ENCODE results near the gene HABP4. TPM values are rescaled to one million over a fixed set of nuclear protein-coding genes. Genes with fewer than 3 reads are reported as not detected.

HABP4 gene
- total and polyA plus RNA-seq, 2 donors from 2014 or later: 20.9 to 37.5 TPM

DNA sequence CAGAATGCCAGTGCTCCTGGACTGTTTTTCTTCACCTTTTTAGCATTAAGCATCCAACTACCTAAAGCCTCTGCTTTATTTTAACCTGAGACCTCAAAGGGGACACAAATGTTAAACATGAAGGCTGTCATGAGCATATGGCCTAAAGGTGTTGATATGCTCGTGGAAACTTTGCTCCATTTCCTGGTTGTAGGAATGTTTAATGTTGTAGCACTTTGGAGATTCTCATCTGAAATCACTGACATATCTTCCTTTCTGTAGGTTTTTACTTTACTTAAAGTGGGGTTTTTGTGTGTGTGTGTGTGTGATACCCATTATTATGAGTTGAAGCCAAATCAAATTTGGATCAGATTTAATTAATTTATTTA lies 37.0 kb downstream of the HABP4 start:
- no peak overlapping the region for H3K9ac ChIP-seq (ENCODE audit: low read length in 3 of 3)
- DNase-seq: no peak
- no peaks in the 10 kb centered on the region for H3K27me3 ChIP-seq (ENCODE audit: control insufficient read depth, insufficient read depth, low read length)
- H3K36me3 ChIP-seq (ENCODE audit: control insufficient read depth in 2 of 3, insufficient read depth in 3 of 3, low read length in 3 of 3): peaks cover 4 to 47% (median 24%) of the 10 kb centered on the region in 3 donors
- peak overlapping the region in 1 of 2 donors; percentile 70 for H3K27ac ChIP-seq (ENCODE audit: low read depth in 2 of 2, low read length in 2 of 2)
- no peaks in the 10 kb centered on the region for H3K9me3 ChIP-seq (ENCODE audit: control insufficient read depth in 2 of 3, insufficient read depth in 1 of 3, low read length in 3 of 3)
- TF ChIP-seq, protein P1, sequence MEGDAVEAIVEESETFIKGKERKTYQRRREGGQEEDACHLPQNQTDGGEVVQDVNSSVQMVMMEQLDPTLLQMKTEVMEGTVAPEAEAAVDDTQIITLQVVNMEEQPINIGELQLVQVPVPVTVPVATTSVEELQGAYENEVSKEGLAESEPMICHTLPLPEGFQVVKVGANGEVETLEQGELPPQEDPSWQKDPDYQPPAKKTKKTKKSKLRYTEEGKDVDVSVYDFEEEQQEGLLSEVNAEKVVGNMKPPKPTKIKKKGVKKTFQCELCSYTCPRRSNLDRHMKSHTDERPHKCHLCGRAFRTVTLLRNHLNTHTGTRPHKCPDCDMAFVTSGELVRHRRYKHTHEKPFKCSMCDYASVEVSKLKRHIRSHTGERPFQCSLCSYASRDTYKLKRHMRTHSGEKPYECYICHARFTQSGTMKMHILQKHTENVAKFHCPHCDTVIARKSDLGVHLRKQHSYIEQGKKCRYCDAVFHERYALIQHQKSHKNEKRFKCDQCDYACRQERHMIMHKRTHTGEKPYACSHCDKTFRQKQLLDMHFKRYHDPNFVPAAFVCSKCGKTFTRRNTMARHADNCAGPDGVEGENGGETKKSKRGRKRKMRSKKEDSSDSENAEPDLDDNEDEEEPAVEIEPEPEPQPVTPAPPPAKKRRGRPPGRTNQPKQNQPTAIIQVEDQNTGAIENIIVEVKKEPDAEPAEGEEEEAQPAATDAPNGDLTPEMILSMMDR (IDR thresholded peaks at IDR 0.05; ENCODE audit: borderline replicate concordance, extremely low read depth, insufficient read depth): no peak
- H3K4me3 ChIP-seq (ENCODE audit: low read length in 3 of 3): no peak overlapping the region
- intact Hi-C loops (cut with DNase I): no loop called here
- no peak for FAIRE-seq
- peaks cover 0 to 20% (median 10%) of the 10 kb centered on the region in 3 donors for H3K4me1 ChIP-seq (ENCODE audit: control insufficient read depth in 2 of 3, insufficient read depth in 2 of 3, low read depth in 1 of 3, low read length in 3 of 3)

GRCh38 chr9:96487949-96488348 lies 38.0 kb downstream of the HABP4 start:
- no peak for DNase-seq
- Histone ChIP-seq H3K27ac (ENCODE audit: low read depth in 2 of 2, low read length in 2 of 2) (peak overlapping the region; percentile 33 to 49), H3K36me3 (ENCODE audit: control insufficient read depth in 2 of 3, insufficient read depth in 3 of 3, low read length in 3 of 3) (peaks cover 4 to 50% (median 27%) of the 10 kb centered on the region in 3 donors)

GRCh38 chr9:96489482-96489979 lies 39.6 kb downstream of the HABP4 start:
- Histone ChIP-seq H3K36me3 (ENCODE audit: control insufficient read depth in 2 of 3, insufficient read depth in 3 of 3, low read length in 3 of 3) (peaks cover under 1 to 51% (median 27%) of the 10 kb centered on the region in 3 donors), H3K9ac (ENCODE audit: low read length in 3 of 3) (no peak overlapping the region), H3K4me3 (ENCODE audit: low read length in 3 of 3) (no peak overlapping the region), H3K27ac (ENCODE audit: low read depth in 2 of 2, low read length in 2 of 2) (no peak overlapping the region), H3K27me3 (ENCODE audit: control insufficient read depth, insufficient read depth, low read length) (no peaks in the 10 kb centered on the region), H3K9me3 (ENCODE audit: control insufficient read depth in 2 of 3, insufficient read depth in 1 of 3, low read length in 3 of 3) (no peaks in the 10 kb centered on the region), H3K4me1 (ENCODE audit: control insufficient read depth in 2 of 3, insufficient read depth in 2 of 3, low read depth in 1 of 3, low read length in 3 of 3) (peaks cover 0 to 20% (median 10%) of the 10 kb centered on the region in 3 donors)
- intact Hi-C loops (cut with DNase I): no loop called here
- TF ChIP-seq, protein P1 (IDR thresholded peaks at IDR 0.05; ENCODE audit: borderline replicate concordance, extremely low read depth, insufficient read depth): no peak
- no peak for DNase-seq
- no peak for FAIRE-seq

More at GRCh38 chr9:96487949-96488348, 38.0 kb downstream of the HABP4 start:
- Histone ChIP-seq H3K27me3 (ENCODE audit: control insufficient read depth, insufficient read depth, low read length) (no peaks in the 10 kb centered on the region), H3K4me1 (ENCODE audit: control insufficient read depth in 2 of 3, insufficient read depth in 2 of 3, low read depth in 1 of 3, low read length in 3 of 3) (peaks cover 0 to 20% (median 10%) of the 10 kb centered on the region in 3 donors), H3K9me3 (ENCODE audit: control insufficient read depth in 2 of 3, insufficient read depth in 1 of 3, low read length in 3 of 3) (no peaks in the 10 kb centered on the region), H3K4me3 (ENCODE audit: low read length in 3 of 3) (no peak overlapping the region), H3K9ac (ENCODE audit: low read length in 3 of 3) (no peak overlapping the region)
- intact Hi-C loops (cut with DNase I): no loop called here
- TF ChIP-seq, protein P1 (IDR thresholded peaks at IDR 0.05; ENCODE audit: borderline replicate concordance, extremely low read depth, insufficient read depth): no peak
- FAIRE-seq: no peak

All from kidney (tissue), 14 donors.